Right ventricle myocardium inferior (tissue), 1 donor: ENCODE data around the gene BEST1. TPM values are rescaled to one million over a fixed set of nuclear protein-coding genes. Genes with fewer than 3 reads are reported as not detected.

ENCODE experiments used
- ATAC-seq: fragments of 200-7000 bp; cut with Tn5 transposase; one replicate; pipeline ENCODE4 v1.9.1; 2020; ENCODE audit warnings: mild to moderate bottlenecking, moderate library complexity
- DNase-seq: peaks from one replicate; pipeline ENCODE4 v3.0.0; 2021; ENCODE audit errors: missing footprints
- intact Hi-C: fragments of 100-400 bp; cut with DNase I; formaldehyde crosslinking; loops from one replicate; pipeline ENCODE4 v1.11.0; 2022
- long read RNA-seq: library from polyadenylated mRNA; unstranded; transcript quantifications from one replicate; pipeline ENCODE4 v2.0.0, GENCODE V29; 2021
- total RNA-seq: library from RNA; stranded (reverse); fragmentation: NEBNext Ultra II Directional; extraction: Animal tissue kit (Norgen Biotek cat#: 25700); gene quantifications from one replicate; pipeline ENCODE4 v1.2.1, GENCODE V29; 2021
- donor health status: DM: no; HTN: yes; CAD: no; lungs with severe emphysema.

BEST1 gene
- total RNA-seq: 1.9 TPM
- long read RNA-seq, partial matches to known transcripts: 0 of 2 reads
- long read RNA-seq, other reads (novel, unspliced or antisense): 2 of 2 reads

GRCh38 chr11:61950035-61950547 is at the start of gene BEST1:
Gene BEST1, plus strand, starts transcription at chr11:61950351. Its CDS starts 1,456 bp downstream, at chr11:61951807.
- ATAC-seq (no peak), DNase-seq (no peak)
- intact Hi-C loops: loop anchor here (10.0 kb wide), 1 partner anchor 105 kb away; no protein-coding TSS in a partner anchor

DNA sequence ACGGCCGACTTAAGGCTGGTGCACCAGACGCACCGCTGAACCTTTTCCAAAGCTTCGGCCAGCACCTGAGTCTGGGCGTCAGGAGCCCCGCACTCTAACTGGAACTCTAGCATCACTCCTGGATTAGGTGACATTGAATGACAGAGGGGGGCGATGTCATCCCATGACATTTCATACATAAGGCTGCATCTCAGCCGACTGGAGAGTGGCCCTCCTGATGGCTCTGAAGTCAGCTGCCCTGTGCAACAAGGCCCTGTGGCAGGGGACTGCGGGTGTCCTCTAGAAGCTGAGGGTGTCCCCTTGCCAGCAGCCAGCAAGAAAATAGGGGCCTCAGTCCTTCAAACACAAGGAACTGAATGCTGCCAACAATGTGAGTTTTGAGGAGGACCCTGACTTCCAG is 48.8 kb upstream of the BEST1 start:
- intact Hi-C loops: no loop called here
- no peak for DNase-seq

GRCh38 chr11:61902313-61902712 is 47.8 kb upstream of the BEST1 start:
- no peak for DNase-seq
- no peak for ATAC-seq
- intact Hi-C loops: no loop called here

More for the DNA sequence above, 48.8 kb upstream of the BEST1 start:
- ATAC-seq: no peak

DNA sequence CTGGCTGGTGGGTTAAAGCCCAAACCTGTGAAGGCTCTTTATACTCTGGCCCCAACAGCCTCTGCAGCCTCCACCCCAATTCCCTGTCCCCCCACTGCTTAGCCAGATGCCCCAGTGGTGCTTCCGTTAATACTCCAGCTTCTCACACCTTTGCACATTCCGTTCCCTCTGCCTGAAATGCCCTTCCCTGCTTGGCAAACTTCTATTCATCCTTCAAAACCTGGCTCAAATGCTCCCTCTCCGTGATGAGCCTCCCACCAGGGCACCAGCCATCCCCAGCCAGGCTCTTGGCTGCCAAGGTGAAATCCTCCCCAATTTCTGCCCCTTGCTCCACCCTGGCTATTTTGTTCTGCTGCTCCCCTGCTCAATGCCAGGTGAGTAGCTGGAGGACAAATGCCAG is 46.3 kb upstream of the BEST1 start:
- DNase-seq (peak; percentile 27), ATAC-seq (no peak)
- intact Hi-C loops: no loop called here

DNA sequence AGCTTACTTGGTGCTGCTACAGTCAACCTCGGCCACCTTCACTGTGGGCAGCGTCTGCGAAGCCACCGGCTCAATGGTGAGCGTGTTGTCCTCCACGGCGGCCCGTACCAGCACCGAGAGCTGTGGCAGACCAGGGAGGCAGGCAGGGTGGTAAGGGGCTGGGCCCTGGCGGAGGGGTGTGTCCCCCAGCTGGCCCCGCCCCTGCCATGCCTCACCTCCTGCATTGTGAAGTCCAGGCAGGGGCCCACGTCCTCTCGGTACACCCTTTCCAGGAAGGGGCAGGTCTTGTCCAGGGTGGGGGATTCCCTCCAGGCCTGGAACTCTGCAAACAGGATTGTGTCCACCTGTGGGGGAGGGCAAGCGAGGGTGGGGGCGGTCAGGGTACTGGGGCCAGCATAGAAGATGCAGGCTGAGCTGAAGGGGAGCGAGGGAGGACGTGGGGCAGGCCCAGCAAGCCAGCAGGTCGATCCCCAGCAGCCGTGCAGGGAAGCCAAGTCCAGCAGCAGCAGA is 45.6 kb upstream of the BEST1 start:
- ATAC-seq (peak; percentile 30), DNase-seq (peak; percentile 56)
- intact Hi-C loops: no loop called here

- intact Hi-C loops: no loop called here
- ATAC-seq: no peak
- DNase-seq: peak; percentile 52
These were observed 45.0 kb upstream of the BEST1 start for GRCh38 chr11:61905067-61905696.

DNA sequence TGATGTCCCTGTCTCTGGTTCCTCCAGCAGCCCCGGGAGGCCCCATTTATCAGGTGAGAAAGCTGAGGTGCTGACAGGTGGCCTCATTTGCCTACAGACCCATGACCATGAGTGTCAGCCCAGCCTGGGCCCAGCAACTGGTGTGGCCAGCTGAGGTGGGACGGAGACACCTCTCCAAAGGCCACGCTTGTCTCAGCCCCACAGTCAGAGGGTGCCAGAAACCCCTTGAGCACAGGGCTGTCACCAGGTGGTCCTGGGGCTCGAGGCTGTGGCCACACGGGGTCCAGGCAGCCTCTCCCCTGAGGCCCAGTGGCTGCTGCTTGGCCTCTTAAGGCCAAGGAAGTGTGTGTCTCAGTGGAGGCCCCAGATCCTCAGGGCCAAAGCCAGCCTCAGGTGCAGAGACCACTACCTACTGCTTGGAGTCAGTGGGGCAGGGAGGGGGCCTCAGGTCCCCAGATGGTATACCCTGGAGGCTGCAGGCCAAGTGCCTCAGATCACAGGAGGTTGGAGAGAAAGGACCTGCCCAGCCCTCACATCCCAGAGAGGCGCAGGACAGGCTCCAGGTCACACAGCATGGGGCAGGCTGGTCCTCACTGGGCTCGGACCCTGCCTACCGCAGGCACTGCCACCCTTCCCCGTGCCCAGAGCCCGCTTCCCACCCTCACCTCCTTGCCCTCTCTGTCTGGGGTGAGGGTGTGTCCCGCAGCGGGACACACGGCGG is 44.2 kb upstream of the BEST1 start:
- ATAC-seq (no peak), DNase-seq (peak; percentile 61)
- intact Hi-C loops: no loop called here

DNA sequence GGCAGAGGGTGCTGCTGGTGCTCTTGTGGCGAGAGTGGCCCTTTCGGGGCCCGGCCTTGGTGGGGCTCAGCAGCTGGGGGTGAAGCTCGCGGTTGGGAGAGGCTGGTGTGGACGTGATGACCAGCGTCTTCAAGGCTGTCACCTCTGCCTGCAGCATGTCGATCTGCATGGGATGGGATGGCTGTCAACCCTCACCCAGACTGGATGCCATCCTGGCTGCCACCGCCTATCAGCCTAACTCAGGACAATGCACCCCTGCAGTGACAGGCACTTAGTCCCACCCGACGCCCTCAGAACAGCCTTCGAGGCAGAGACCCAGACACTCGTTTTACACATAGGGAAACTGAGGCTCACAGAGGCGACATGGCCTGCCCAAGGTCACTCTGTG is 43.6 kb upstream of the BEST1 start:
- DNase-seq: peak; percentile 26
- no peak for ATAC-seq
- intact Hi-C loops: no loop called here

GRCh38 chr11:61907282-61907681 is 42.9 kb upstream of the BEST1 start:
- intact Hi-C loops: no loop called here
- DNase-seq (peak; percentile 54), ATAC-seq (no peak)

GRCh38 chr11:61907871-61908729 is 42.1 kb upstream of the BEST1 start:
- intact Hi-C loops: no loop called here
- peak; percentile 43 for DNase-seq
- no peak for ATAC-seq

DNA sequence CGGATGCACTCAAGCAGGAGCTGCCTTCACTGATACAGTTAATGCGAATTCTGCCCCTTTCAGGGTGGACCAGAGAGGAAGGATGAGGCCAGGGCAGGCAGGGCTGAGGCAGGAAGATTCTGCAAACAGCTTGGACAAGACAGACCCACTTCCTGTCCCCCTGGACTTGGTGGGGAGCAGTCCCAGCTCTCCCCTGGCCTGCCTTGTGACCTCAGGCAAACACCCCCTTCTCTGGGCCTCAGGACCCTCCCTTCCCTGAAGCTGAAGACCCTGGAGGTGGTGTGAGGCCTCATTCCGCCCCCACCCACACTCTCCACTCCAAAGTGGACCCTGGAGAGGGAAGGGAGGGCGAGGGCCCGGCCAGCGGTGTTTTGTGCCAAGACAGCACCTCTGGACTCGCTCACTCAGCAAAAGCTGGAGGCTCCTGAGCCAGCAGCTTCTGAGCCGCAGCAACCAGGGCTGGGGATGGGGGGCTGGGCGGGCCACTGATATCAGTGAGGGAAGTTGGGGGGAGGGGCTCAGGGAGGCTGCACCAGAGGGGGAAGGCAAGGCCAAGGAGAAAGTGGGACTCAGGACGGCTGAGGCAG is 41.3 kb upstream of the BEST1 start:
- intact Hi-C loops: no loop called here
- ATAC-seq (peak; percentile 57), DNase-seq (peak; percentile 91)

GRCh38 chr11:61910187-61911127 is 39.7 kb upstream of the BEST1 start:
- DNase-seq (peak; percentile 58), ATAC-seq (peak; percentile 27)
- intact Hi-C loops: no loop called here

DNA sequence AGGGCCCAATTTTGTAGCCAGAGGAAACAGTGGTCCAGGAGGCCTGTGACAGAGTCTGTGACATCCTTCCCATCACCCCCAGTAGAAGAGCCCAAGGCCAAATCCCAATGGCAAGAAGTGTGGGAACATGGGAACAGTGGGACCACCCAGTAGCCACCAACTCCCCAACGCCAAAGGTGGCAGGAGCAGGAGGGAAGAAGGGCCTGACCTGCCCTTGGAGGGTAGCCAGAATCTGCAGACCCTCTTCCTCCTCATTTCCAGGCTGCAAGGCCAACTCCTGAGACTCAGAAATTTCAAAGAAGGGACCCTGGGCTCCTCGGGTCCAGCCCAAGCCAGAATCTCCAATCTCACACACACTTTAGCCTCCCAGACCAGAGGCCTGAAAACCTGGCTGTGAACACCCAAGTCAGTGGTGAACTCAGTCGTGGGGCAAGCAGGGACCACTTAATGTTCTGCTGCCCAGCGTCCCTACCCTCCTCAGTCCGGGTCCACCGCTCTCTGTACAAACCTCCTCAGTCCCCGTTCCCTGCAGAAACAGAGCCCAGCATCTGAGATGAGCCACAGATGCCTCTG is 38.9 kb upstream of the BEST1 start:
- ATAC-seq: no peak
- intact Hi-C loops: no loop called here

GRCh38 chr11:61911701-61912529 is 38.2 kb upstream of the BEST1 start:
- intact Hi-C loops: no loop called here
- ATAC-seq: no peak

More for the DNA sequence above, 38.9 kb upstream of the BEST1 start:
- no peak for DNase-seq

DNA sequence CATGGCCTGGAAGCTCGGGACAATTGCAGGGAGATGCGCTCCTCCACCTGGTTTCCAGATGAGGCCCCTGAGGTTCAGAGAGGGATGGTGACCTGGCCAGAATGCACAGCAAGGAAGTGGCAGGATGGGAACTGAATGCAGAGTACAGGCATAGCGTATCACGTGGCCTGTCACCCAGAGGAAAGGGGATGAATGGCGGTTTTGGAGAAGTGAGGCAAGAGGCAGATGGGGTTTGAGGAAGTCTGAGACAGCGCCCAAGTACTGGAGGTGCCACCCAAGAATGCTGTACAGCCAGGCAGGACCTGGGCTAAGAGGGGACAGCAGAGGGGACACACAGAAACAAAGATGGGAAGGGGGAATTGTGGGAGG is 37.6 kb upstream of the BEST1 start:
- ATAC-seq (peak; percentile 22), DNase-seq (peak; percentile 83)
- intact Hi-C loops: no loop called here

More at GRCh38 chr11:61911701-61912529, 38.2 kb upstream of the BEST1 start:
- DNase-seq: no peak

GRCh38 chr11:61912991-61913698 is 37.0 kb upstream of the BEST1 start:
- ATAC-seq (no peak), DNase-seq (no peak)
- intact Hi-C loops: no loop called here
